Skin epidermis (tissue), 12 donors: Measurements from ENCODE around the gene EXOC3.
"Not testable (repeated sequence)": the region's sequence is repeated elsewhere in the genome, so short reads cannot be mapped to it uniquely, and the experiment has no call there.

Experiments
- H3K27ac ChIP-seq, 21 experiments: fragments of 200-600 bp; sonication (generic) in 11 of 21; one replicate each; pipeline ENCODE4 v1.5.0; 2020; ENCODE audit warnings: mild to moderate bottlenecking in 3 of 21, inconsistent platforms in 2 of 21, moderate library complexity in 2 of 21
- H3K4me3 ChIP-seq, 7 experiments: fragments of 200-600 bp; sonication (generic) in 2 of 7; one replicate each; pipeline ENCODE4 v1.5.0; 2020; ENCODE audit warnings: inconsistent platforms in 2 of 7, mild to moderate bottlenecking in 2 of 7, moderate library complexity in 1 of 7

The EXOC3 gene

GRCh38 chr5:405421-405820, 37.6 kb upstream of the EXOC3 start:
- Histone ChIP-seq H3K27ac (no peak overlapping the region), H3K4me3 (no peak overlapping the region)

DNA sequence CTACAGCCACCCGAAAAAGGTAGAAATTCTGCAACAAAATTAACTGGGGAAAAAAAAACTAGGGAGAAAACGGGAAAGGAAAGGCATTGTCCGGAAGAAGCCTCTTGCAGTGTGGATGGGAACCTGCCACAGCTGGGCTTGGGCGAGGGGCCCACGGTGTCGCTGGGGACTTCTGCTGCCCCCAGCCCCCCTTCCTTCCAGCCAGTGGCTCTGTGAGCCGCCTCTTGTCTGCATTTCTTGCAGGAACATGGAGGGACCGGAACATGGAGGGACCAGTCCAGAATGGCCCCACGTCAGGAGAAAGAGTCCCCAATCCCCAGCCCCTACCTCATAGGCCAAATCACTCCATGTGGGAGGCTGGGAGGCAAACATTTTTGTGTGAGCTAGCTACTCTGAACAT, 36.9 kb upstream of the EXOC3 start:
- H3K27ac ChIP-seq = no peak overlapping the region
- H3K4me3 ChIP-seq = no peak overlapping the region

GRCh38 chr5:407051-407450, 35.9 kb upstream of the EXOC3 start:
- no peak overlapping the region for H3K27ac ChIP-seq
- H3K4me3 ChIP-seq = no peak overlapping the region

DNA sequence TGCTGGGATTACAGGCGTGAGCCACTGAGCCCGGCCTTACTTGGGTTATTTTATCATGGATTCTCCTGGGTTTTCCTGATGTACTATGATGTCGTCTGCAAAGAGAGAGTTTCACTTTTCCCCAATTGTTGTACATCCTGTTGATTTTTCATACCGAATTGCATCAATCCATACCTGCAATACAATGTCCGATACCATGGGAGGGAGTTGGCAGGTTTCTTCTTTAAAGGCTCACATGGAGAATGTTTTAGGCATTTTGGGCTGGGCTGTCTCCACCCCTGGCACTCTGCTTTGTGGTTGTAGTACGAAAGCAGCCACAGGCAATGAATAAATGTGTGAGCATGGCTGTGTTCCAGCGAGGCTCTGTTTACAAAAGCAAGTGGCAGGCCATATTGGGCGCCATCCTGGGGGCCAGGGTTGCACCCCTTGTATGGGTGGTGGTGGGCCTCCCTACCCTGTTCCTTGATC, 35.1 kb upstream of the EXOC3 start:
- no peak overlapping the region for H3K4me3 ChIP-seq
- H3K27ac ChIP-seq = no peak overlapping the region

- no peak overlapping the region for H3K4me3 ChIP-seq
- no peak overlapping the region for H3K27ac ChIP-seq
Measured at GRCh38 chr5:410911-411517, 32.0 kb upstream of the EXOC3 start.

GRCh38 chr5:411728-412127, 31.2 kb upstream of the EXOC3 start:
- Histone ChIP-seq H3K4me3 (no peak overlapping the region), H3K27ac (no peak overlapping the region)

DNA sequence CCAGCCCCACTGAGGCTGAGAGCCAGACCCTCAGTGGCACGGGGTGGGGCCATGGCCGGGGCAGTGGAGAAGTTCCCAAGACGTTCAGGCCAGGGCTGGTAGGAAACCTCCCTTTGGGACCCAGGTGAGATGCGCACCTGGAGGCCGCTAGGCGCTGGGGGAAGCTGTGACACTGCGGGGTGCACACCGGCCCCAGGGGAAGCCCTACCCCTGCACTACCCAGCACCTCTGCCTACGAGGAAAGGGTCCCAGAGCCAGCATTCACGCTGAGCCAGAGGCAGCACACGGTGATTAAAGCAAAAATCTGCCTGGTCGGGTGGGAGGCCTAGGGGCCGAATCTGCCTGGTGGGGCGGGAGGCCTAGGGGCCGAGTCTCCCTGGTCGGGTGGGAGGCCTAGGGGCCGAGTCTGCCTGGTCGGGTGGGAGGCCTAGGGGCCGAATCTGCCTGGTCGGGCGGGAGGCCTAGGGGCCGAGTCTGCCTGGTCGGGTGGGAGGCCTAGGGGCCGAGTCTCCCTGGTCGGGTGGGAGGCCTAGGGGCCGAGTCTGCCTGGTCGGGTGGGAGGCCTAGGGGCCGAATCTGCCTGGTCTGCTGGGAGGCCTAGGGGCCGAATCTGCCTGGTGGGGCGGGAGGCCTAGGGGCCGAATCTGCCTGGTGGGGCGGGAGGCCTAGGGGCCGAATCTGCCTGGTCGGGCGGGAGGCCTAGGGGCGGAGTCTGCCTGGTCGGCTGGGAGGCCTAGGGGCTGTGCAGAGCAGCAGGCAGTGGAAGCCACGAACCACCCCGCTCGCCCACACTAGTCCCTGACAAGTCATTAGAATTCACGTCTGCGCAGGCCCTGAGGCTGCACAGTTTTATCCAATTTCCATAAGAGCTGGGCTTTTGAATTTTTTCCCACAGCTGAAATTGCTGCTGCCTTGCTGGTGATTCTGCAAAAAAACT, 27.7 kb upstream of the EXOC3 start:
- peak overlapping the region in 11 of 21 experiments; percentile 1 to 77 (median 46) for H3K27ac ChIP-seq
- H3K4me3 ChIP-seq = not testable (repeated sequence)

GRCh38 chr5:415928-416635, 26.9 kb upstream of the EXOC3 start:
- H3K4me3 ChIP-seq = no peak overlapping the region
- peak overlapping the region in 8 of 21 experiments; percentile 28 to 77 (median 50) for H3K27ac ChIP-seq

GRCh38 chr5:416636-416960, 26.4 kb upstream of the EXOC3 start:
- H3K4me3 ChIP-seq = no peak overlapping the region
- peak overlapping the region in 3 of 21 experiments; percentile 58 to 77 (median 72) for H3K27ac ChIP-seq

GRCh38 chr5:417301-418161, 25.4 kb upstream of the EXOC3 start:
- no peak overlapping the region for H3K4me3 ChIP-seq
- peak overlapping the region in 6 of 21 experiments; percentile 22 to 72 (median 56) for H3K27ac ChIP-seq

DNA sequence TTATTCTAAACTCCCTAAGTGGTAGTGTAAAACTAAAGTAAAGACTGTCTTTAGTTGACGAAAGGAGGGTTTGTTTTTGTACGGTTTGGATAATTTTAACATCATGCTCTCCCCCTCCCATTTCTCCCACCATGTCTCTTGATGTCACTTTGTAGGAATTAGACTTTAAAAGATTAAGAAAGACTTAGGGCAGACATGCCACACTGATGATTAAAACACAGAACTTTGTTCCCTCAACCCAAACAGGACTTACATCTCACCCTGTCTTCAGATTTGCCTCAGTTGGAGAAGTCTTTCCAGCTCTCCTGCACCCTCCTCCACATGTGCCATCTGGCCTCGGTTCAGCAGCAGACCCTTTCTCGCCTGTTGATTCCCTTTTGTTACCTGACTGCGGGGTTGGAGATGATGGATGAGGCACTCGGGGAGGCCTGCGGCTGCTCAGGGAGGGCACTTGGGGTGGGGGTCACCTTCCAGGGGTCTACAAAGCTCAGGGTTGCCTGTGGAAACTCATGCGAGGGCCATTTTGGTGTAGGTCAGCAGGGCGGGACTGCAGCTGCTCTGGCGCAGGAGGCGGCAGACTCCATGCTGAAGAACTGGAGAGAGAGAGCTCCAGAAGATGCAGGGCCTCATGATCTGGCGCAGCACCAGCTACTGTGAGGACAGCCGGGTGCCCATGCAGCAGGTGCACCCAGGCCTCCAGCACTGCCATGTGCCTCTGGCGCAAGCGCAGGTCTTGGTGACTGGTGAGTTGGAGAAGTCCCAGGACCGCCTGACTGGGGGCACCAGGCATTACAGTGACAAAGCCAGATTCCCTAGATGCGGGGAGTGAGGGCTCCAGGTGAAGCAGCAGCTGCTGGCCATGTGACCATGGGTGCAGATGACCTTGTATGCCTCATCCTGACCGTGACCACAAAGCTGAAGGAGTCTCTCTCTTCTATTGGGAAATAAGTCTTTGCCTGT, 24.5 kb upstream of the EXOC3 start:
- Histone ChIP-seq H3K27ac (peak overlapping the region in 8 of 21 experiments; percentile 5 to 72 (median 53)), H3K4me3 (no peak overlapping the region)

GRCh38 chr5:419970-420369, 23.0 kb upstream of the EXOC3 start:
- Histone ChIP-seq H3K4me3 (no peak overlapping the region), H3K27ac (peak overlapping the region in 5 of 21 experiments; percentile 2 to 50 (median 10))

- no peak overlapping the region for H3K4me3 ChIP-seq
Measured at GRCh38 chr5:420632-421286, 22.2 kb upstream of the EXOC3 start.

GRCh38 chr5:421287-421880, 21.6 kb upstream of the EXOC3 start:
- no peak overlapping the region for H3K4me3 ChIP-seq
- H3K27ac ChIP-seq = no peak overlapping the region

More at GRCh38 chr5:420632-421286, 22.2 kb upstream of the EXOC3 start:
- H3K27ac ChIP-seq = peak overlapping the region in 1 of 21 experiments; percentile 4

DNA sequence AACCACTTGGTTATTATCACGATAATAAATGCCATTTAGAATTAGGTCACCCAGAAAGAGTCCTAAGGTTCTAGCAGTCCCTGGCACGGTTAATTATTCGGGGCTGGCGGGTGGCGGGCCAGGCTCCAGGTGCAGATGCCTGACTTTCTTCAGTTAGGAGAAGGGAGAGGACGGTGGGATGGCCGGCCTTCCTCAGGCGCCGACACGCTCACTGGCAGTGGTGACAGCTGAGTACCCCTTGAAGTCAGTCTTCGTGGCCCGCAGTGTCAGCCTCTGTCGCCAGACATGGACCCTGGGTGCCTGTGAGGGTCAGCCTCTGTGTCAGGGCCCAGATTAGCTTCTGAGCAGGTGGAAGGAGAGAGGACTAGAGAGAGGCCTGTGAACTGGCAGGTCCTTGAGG, 21.1 kb upstream of the EXOC3 start:
- H3K4me3 ChIP-seq = no peak overlapping the region
- H3K27ac ChIP-seq = no peak overlapping the region

GRCh38 chr5:422323-423232, 20.4 kb upstream of the EXOC3 start:
- Histone ChIP-seq H3K4me3 (no peak overlapping the region), H3K27ac (no peak overlapping the region)

- Histone ChIP-seq H3K4me3 (no peak overlapping the region), H3K27ac (no peak overlapping the region)
Measured at GRCh38 chr5:423233-423565, 19.8 kb upstream of the EXOC3 start.
